Measurements from ENCODE around the gene FGA.

The FGA gene

DNA sequence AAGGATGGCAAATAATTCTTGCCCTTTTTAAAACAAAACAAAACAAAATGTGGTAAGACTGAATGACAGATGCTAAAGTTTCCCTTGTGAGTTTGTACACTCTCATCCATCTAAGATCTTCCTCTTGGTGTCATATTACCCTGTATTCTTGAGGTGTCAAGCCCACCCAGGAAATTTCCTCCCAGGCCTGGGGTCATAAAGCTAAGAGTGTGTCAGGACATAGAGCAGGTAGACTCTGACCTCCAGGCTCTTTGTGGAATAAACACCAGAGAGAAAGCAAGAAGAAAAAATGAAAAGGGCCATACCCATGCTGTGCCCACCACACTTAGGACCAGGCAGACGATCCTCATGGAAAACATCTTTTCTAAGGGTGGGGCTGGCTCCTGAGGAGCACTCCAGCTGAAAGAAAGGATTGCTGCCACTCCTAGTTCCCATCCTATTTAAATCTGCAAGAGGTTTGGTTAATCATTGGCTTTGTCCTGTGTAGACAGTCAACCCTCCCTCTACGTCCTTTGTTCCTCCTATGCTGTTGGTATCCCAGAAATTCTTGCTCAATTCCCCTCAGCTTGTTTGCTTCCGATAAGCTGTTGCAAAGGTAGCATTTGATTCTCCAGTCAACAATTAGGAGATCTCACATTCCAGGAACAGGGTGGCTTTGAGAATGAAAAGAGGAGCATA lies at the start of gene FGA:
FGA (minus strand) TSS at position 414 of the 678 bp plus-strand sequence; CDS start at position 359, 55 bp downstream.
- H3K4me3 ChIP-seq (ENCODE audit: low read length), result no peak within 1 kb of the TSS
- H3K9me3 ChIP-seq (ENCODE audit: control insufficient read depth, low read depth, low read length), result no peaks in the 10 kb centered on the region
- H3K9ac ChIP-seq (ENCODE audit: low read length), result no peak within 1 kb of the TSS
- H3K36me3 ChIP-seq (ENCODE audit: control insufficient read depth, low read depth, low read length), result no peaks in the 10 kb centered on the region
- H3K4me1 ChIP-seq (ENCODE audit: control insufficient read depth, low read depth, low read length), result no peaks in the 10 kb centered on the region
- H3K27ac ChIP-seq (ENCODE audit: low read length), result no peak within 1 kb of the TSS
- no peaks in the 10 kb centered on the region for H3K27me3 ChIP-seq (ENCODE audit: control insufficient read depth, insufficient read depth, low read length)

DNA sequence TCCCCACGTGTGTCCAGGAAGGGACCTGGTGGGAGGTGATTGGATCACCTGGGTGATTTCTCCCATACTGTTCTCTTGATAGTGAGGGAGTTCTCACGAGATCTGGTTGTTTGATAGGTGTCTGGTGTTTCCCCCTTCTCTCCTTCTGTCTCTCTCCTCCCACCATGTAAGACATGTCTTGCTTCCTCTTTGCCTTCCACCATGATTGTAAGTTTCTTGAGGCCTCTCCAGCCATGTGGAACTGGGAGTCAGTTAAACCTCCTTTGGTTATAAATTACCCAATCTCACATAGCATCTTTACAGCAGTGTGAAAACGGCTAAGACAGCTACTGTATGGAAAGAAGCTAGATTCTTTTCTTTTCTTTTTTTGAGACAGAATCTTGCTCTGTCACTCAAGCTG lies 43.5 kb upstream of the FGA start:
- no peak overlapping the region for H3K27ac ChIP-seq (ENCODE audit: low read length)
- no peaks in the 10 kb centered on the region for H3K27me3 ChIP-seq (ENCODE audit: control insufficient read depth, insufficient read depth, low read length)
- H3K9me3 ChIP-seq (ENCODE audit: control insufficient read depth, low read depth, low read length), result no peaks in the 10 kb centered on the region
- H3K36me3 ChIP-seq (ENCODE audit: control insufficient read depth, low read depth, low read length), result no peaks in the 10 kb centered on the region
- H3K9ac ChIP-seq (ENCODE audit: low read length), result no peak overlapping the region
- H3K4me1 ChIP-seq (ENCODE audit: control insufficient read depth, low read depth, low read length), result no peaks in the 10 kb centered on the region
- H3K4me3 ChIP-seq (ENCODE audit: low read length), result no peak overlapping the region

DNA sequence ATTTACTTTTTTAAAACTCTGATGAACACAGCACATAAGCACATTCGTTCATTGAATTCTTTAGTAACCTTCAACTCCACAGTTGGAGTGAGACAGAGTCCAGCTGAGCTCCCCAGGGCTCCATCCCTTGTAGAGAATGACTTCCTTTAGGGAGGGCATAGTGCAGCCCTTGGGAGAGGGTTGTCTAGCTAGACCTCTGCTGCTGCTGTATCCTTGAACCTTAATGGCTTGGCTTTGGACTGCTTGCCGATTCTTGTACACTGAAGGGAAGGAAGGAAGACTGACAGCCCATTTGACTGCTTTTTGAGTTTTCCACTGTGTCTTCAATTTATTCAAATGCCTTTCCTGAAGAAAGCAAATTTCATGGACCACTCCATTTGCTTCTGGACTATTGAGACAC lies 41.3 kb upstream of the FGA start:
- Histone ChIP-seq H3K27me3 (ENCODE audit: control insufficient read depth, insufficient read depth, low read length) (peaks cover 20% of the 10 kb centered on the region), H3K27ac (ENCODE audit: low read length) (no peak overlapping the region)

DNA sequence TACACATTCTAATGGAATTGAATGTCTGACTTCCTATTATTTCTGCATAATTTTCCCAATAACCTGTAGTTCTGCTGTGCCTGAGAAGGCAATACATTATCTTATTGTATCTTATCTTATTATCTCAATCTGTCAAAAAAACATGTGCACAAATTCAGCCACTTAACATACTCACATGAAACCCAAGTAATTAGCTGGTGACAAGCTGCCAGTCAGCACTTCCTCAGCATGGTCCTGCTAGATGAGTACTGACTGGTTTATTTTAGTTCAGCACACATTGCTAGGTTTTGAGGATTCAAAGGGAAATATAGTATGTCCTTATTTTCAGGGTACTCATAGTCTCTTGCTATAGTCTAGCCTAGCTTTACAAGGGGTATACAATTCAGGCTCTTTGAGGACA lies 39.8 kb upstream of the FGA start:
- H3K4me1 ChIP-seq (ENCODE audit: control insufficient read depth, low read depth, low read length), result no peaks in the 10 kb centered on the region
- H3K9me3 ChIP-seq (ENCODE audit: control insufficient read depth, low read depth, low read length), result no peaks in the 10 kb centered on the region
- no peaks in the 10 kb centered on the region for H3K36me3 ChIP-seq (ENCODE audit: control insufficient read depth, low read depth, low read length)
- no peak overlapping the region for H3K4me3 ChIP-seq (ENCODE audit: low read length)
- peaks cover 34% of the 10 kb centered on the region for H3K27me3 ChIP-seq (ENCODE audit: control insufficient read depth, insufficient read depth, low read length)
- H3K27ac ChIP-seq (ENCODE audit: low read length), result no peak overlapping the region
- no peak overlapping the region for H3K9ac ChIP-seq (ENCODE audit: low read length)

More for the DNA sequence above, 41.3 kb upstream of the FGA start:
- Histone ChIP-seq H3K9me3 (ENCODE audit: control insufficient read depth, low read depth, low read length) (no peaks in the 10 kb centered on the region), H3K9ac (ENCODE audit: low read length) (no peak overlapping the region), H3K4me1 (ENCODE audit: control insufficient read depth, low read depth, low read length) (no peaks in the 10 kb centered on the region), H3K36me3 (ENCODE audit: control insufficient read depth, low read depth, low read length) (no peaks in the 10 kb centered on the region), H3K4me3 (ENCODE audit: low read length) (no peak overlapping the region)

DNA sequence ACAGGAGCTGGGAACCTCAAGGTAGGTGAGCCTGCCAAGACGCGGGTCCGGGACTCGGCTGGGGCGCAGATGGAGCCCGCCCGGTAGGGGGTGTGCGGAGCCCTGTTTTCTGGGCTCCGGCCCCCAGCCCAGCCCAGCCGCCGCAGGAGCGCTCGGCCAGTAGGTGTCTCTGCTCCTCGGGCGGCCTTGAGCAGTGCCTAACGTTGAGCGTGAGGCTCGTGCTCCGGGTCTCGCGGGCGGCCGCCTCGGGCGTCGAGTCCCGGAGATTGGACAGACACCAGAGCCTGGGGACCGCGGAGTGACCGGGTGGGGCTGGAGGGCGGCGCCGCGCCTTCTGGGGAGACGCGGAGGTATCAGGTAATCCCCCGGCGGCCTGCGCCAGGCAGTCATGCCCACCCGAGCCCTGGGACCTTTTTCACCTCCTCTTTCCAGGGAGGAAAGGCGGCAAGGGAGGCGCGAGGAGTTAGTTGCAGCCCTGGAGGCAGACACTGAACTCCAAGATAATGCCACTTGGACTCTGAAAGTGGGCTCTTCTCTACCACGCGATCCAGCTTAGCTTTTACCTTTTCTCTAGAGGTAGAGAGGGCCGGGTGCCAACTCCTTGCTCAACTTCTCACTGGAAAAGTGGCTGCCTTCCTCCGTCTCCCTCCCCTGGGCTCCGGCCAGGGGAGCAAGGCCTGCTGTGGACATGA lies 36.4 kb upstream of the FGA start:
- H3K4me1 ChIP-seq (ENCODE audit: control insufficient read depth, low read depth, low read length), result no peaks in the 10 kb centered on the region

GRCh38 chr4:154625971-154626370 lies 35.4 kb upstream of the FGA start:
- Histone ChIP-seq H3K27me3 (ENCODE audit: control insufficient read depth, insufficient read depth, low read length) (peaks cover 34% of the 10 kb centered on the region), H3K9me3 (ENCODE audit: control insufficient read depth, low read depth, low read length) (no peaks in the 10 kb centered on the region), H3K9ac (ENCODE audit: low read length) (no peak overlapping the region), H3K4me3 (ENCODE audit: low read length) (no peak overlapping the region), H3K36me3 (ENCODE audit: control insufficient read depth, low read depth, low read length) (no peaks in the 10 kb centered on the region), H3K27ac (ENCODE audit: low read length) (no peak overlapping the region), H3K4me1 (ENCODE audit: control insufficient read depth, low read depth, low read length) (no peaks in the 10 kb centered on the region)

More for the DNA sequence above, 36.4 kb upstream of the FGA start:
- H3K9ac ChIP-seq (ENCODE audit: low read length), result peak overlapping the region; percentile 1
- no peak overlapping the region for H3K27ac ChIP-seq (ENCODE audit: low read length)
- no peaks in the 10 kb centered on the region for H3K9me3 ChIP-seq (ENCODE audit: control insufficient read depth, low read depth, low read length)
- no peaks in the 10 kb centered on the region for H3K36me3 ChIP-seq (ENCODE audit: control insufficient read depth, low read depth, low read length)
- H3K4me3 ChIP-seq (ENCODE audit: low read length), result peak overlapping the region; percentile 61
- H3K27me3 ChIP-seq (ENCODE audit: control insufficient read depth, insufficient read depth, low read length), result peaks cover 34% of the 10 kb centered on the region

DNA sequence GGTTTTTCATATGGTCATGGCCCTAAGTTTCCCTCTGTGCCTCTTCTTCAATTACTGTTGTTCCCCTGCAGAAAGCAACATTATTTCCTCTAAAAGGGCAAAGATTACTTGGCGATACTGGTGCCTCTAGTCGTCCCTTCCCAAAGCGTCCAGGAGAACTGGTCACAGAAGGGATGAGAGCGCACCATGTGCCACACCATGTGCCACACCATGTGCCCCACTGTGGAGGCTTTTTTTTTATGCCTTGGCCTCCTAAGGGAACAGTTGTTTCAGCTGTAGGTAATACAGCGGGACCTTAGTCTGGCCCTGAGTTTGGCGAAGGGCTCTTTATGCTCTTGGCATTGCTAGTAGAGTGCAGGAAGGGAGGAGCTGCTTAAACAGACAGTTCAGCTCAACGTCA lies 33.5 kb upstream of the FGA start:
- Histone ChIP-seq H3K9me3 (ENCODE audit: control insufficient read depth, low read depth, low read length) (no peaks in the 10 kb centered on the region), H3K27me3 (ENCODE audit: control insufficient read depth, insufficient read depth, low read length) (peaks cover 34% of the 10 kb centered on the region), H3K36me3 (ENCODE audit: control insufficient read depth, low read depth, low read length) (no peaks in the 10 kb centered on the region), H3K27ac (ENCODE audit: low read length) (no peak overlapping the region), H3K4me3 (ENCODE audit: low read length) (no peak overlapping the region), H3K9ac (ENCODE audit: low read length) (no peak overlapping the region), H3K4me1 (ENCODE audit: control insufficient read depth, low read depth, low read length) (no peaks in the 10 kb centered on the region)

- H3K4me3 ChIP-seq (ENCODE audit: low read length), result no peak overlapping the region
- H3K27ac ChIP-seq (ENCODE audit: low read length), result no peak overlapping the region
- no peaks in the 10 kb centered on the region for H3K4me1 ChIP-seq (ENCODE audit: control insufficient read depth, low read depth, low read length)
- H3K9ac ChIP-seq (ENCODE audit: low read length), result no peak overlapping the region
- H3K27me3 ChIP-seq (ENCODE audit: control insufficient read depth, insufficient read depth, low read length), result peaks cover 30% of the 10 kb centered on the region
- H3K36me3 ChIP-seq (ENCODE audit: control insufficient read depth, low read depth, low read length), result no peaks in the 10 kb centered on the region
- no peaks in the 10 kb centered on the region for H3K9me3 ChIP-seq (ENCODE audit: control insufficient read depth, low read depth, low read length)
Observed at GRCh38 chr4:154623436-154623835, 32.9 kb upstream of the FGA start.

DNA sequence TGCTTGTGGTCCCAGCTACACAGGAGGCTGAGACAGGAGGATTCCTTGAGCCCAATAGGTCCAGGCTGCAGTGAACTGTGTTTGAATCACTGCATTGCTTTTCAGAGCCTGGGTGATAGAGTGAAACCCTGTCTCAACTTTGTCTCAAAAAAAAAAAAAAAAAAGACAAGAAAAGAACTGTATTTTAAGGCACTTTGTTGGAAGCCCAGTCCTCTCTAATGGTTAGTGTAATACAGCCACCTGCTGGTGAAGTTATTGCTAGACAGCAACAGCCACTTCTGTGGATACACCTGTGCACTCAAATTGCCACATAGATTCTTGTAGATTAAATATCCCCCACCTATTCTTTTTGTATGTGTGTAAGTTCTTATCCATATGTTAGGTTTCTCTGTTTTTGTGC lies 32.1 kb upstream of the FGA start:
- H3K36me3 ChIP-seq (ENCODE audit: control insufficient read depth, low read depth, low read length), result no peaks in the 10 kb centered on the region
- no peaks in the 10 kb centered on the region for H3K9me3 ChIP-seq (ENCODE audit: control insufficient read depth, low read depth, low read length)
- H3K9ac ChIP-seq (ENCODE audit: low read length), result no peak overlapping the region
- no peak overlapping the region for H3K4me3 ChIP-seq (ENCODE audit: low read length)
- no peaks in the 10 kb centered on the region for H3K4me1 ChIP-seq (ENCODE audit: control insufficient read depth, low read depth, low read length)
- H3K27ac ChIP-seq (ENCODE audit: low read length), result no peak overlapping the region
- H3K27me3 ChIP-seq (ENCODE audit: control insufficient read depth, insufficient read depth, low read length), result peaks cover 22% of the 10 kb centered on the region

GRCh38 chr4:154620111-154620510 lies 29.6 kb upstream of the FGA start:
- no peaks in the 10 kb centered on the region for H3K4me1 ChIP-seq (ENCODE audit: control insufficient read depth, low read depth, low read length)
- H3K4me3 ChIP-seq (ENCODE audit: low read length), result no peak overlapping the region
- no peaks in the 10 kb centered on the region for H3K9me3 ChIP-seq (ENCODE audit: control insufficient read depth, low read depth, low read length)
- H3K27me3 ChIP-seq (ENCODE audit: control insufficient read depth, insufficient read depth, low read length), result no peaks in the 10 kb centered on the region
- no peak overlapping the region for H3K9ac ChIP-seq (ENCODE audit: low read length)
- no peak overlapping the region for H3K27ac ChIP-seq (ENCODE audit: low read length)
- no peaks in the 10 kb centered on the region for H3K36me3 ChIP-seq (ENCODE audit: control insufficient read depth, low read depth, low read length)

GRCh38 chr4:154618708-154619315 lies 28.3 kb upstream of the FGA start:
- no peak overlapping the region for H3K27ac ChIP-seq (ENCODE audit: low read length)
- no peaks in the 10 kb centered on the region for H3K27me3 ChIP-seq (ENCODE audit: control insufficient read depth, insufficient read depth, low read length)
- no peak overlapping the region for H3K9ac ChIP-seq (ENCODE audit: low read length)
- H3K4me1 ChIP-seq (ENCODE audit: control insufficient read depth, low read depth, low read length), result no peaks in the 10 kb centered on the region
- H3K9me3 ChIP-seq (ENCODE audit: control insufficient read depth, low read depth, low read length), result no peaks in the 10 kb centered on the region
- H3K4me3 ChIP-seq (ENCODE audit: low read length), result no peak overlapping the region
- H3K36me3 ChIP-seq (ENCODE audit: control insufficient read depth, low read depth, low read length), result no peaks in the 10 kb centered on the region
